ENCODE results near the gene INSRR. TPM values are rescaled to one million over a fixed set of nuclear protein-coding genes. Genes with fewer than 3 reads are reported as not detected.

INSRR gene
- total RNA-seq, 1 experiment from 2014 or later: not detected

- H3K4me1 ChIP-seq (ENCODE audit: control insufficient read depth, insufficient read depth, low read length): no peaks in the 10 kb centered on the region
- H3K4me3 ChIP-seq (ENCODE audit: low read depth in 2 of 2, low read length in 2 of 2): no peak overlapping the region
- ATAC-seq (0 out of 2 replicates have a peak, but pooled peaks have one; percentile 28), DNase-seq (ENCODE audit: low read depth, low spot score) (no peak)
- no peaks in the 10 kb centered on the region for H3K27me3 ChIP-seq (ENCODE audit: control insufficient read depth, insufficient read depth, low read length)
- no peak overlapping the region for H3K27ac ChIP-seq (ENCODE audit: low read length)
- in situ Hi-C loops (cut with HindIII; ENCODE audit: low pct_unique_long_range_greater_than_20kb, low sequenced_read_pairs) (no loop called here), intact Hi-C loops (cut with micrococcal nuclease; ENCODE audit: unreplicated experiment) (no loop called here)
- POLR2A ChIA-PET: no interaction called here
- CTCF ChIA-PET: interaction anchor here (1.4 kb wide), 1 partner anchor 12 kb away, joined by 3 read pairs; no protein-coding TSS in a partner anchor
- H3K9me3 ChIP-seq (ENCODE audit: control insufficient read depth, insufficient read depth, low read depth, low read length): no peaks in the 10 kb centered on the region
- no peak for TF ChIP-seq SIN3A (IDR thresholded peaks at IDR 0.05; ENCODE audit: borderline replicate concordance, insufficient read depth, low read depth, low read length)
- no peak for TF ChIP-seq REST (IDR thresholded peaks at IDR 0.05; ENCODE audit: insufficient read depth in 1 of 2, low read depth in 2 of 2, low read length in 1 of 2)
- TF ChIP-seq CTCF (IDR thresholded peaks at IDR 0.05): no peak
- TF ChIP-seq TCF7L2 (IDR thresholded peaks at IDR 0.05; ENCODE audit: low read depth, low read length): no peak
- no peak for TF ChIP-seq POLR2AphosphoS5 (IDR thresholded peaks at IDR 0.05; ENCODE audit: low read depth, low read length)
- H3K36me3 ChIP-seq (ENCODE audit: control insufficient read depth, insufficient read depth, low read length): no peaks in the 10 kb centered on the region
- no TSS peak for BruUV-seq (replicated peaks)
Measured at GRCh38 chr1:156847591-156848460, 11.1 kb downstream of the INSRR start.

GRCh38 chr1:156846643-156847042 is 12.3 kb downstream of the INSRR start:
- CTCF ChIA-PET: no interaction called here
- DNase-seq (ENCODE audit: low read depth, low spot score): no peak
- TF ChIP-seq SIN3A (IDR thresholded peaks at IDR 0.05; ENCODE audit: borderline replicate concordance, insufficient read depth, low read depth, low read length): no peak
- no peak for TF ChIP-seq POLR2AphosphoS5 (IDR thresholded peaks at IDR 0.05; ENCODE audit: low read depth, low read length)
- TF ChIP-seq REST (IDR thresholded peaks at IDR 0.05; ENCODE audit: insufficient read depth in 1 of 2, low read depth in 2 of 2, low read length in 1 of 2): no peak
- no peak for TF ChIP-seq TCF7L2 (IDR thresholded peaks at IDR 0.05; ENCODE audit: low read depth, low read length)
- TF ChIP-seq CTCF (IDR thresholded peaks at IDR 0.05): no peak
- intact Hi-C loops (cut with micrococcal nuclease; ENCODE audit: unreplicated experiment) (no loop called here), in situ Hi-C loops (cut with HindIII; ENCODE audit: low pct_unique_long_range_greater_than_20kb, low sequenced_read_pairs) (no loop called here)
- Histone ChIP-seq H3K27ac (ENCODE audit: low read length) (no peak overlapping the region), H3K36me3 (ENCODE audit: control insufficient read depth, insufficient read depth, low read length) (no peaks in the 10 kb centered on the region), H3K4me1 (ENCODE audit: control insufficient read depth, insufficient read depth, low read length) (no peaks in the 10 kb centered on the region), H3K27me3 (ENCODE audit: control insufficient read depth, insufficient read depth, low read length) (no peaks in the 10 kb centered on the region), H3K9me3 (ENCODE audit: control insufficient read depth, insufficient read depth, low read depth, low read length) (no peaks in the 10 kb centered on the region), H3K4me3 (ENCODE audit: low read depth in 2 of 2, low read length in 2 of 2) (no peak overlapping the region)
- no peak for ATAC-seq
- POLR2A ChIA-PET: no interaction called here
- no TSS peak for BruUV-seq (replicated peaks)
